Ascending aorta (tissue), 2 donors: ENCODE data around the gene TERB2. TPM values are rescaled to one million over a fixed set of nuclear protein-coding genes. Genes with fewer than 3 reads are reported as not detected.
"Not testable (repeated sequence)": the region's sequence is repeated elsewhere in the genome, so short reads cannot be mapped to it uniquely, and the experiment has no call there.

Experiments
- DNase-seq, 2 donors: peaks; one replicate each; pipeline ENCODE4 v3.0.0-alpha.2; 2019; ENCODE audit warnings: low spot score in 2 of 2
- H3K27ac ChIP-seq, 2 donors: fragments of 200-600 bp; sonication (generic); one replicate each; pipeline ENCODE4 v1.5.1; 2016 to 2017; ENCODE audit warnings: mild to moderate bottlenecking in 1 of 2
- H3K27me3 ChIP-seq: fragments of 200-600 bp; sonication (generic); one replicate; pipeline ENCODE4 v1.5.1; 2017
- H3K36me3 ChIP-seq, 2 donors: fragments of 200-600 bp; sonication (generic); one replicate each; pipeline ENCODE4 v1.5.1; 2016
- H3K4me1 ChIP-seq, 2 donors: fragments of 200-600 bp; sonication (generic); one replicate each; pipeline ENCODE4 v1.5.1; 2016 to 2017; ENCODE audit warnings: mild to moderate bottlenecking in 1 of 2
- H3K4me3 ChIP-seq, 2 donors: fragments of 200-600 bp; sonication (generic); one replicate each; pipeline ENCODE4 v1.5.1; 2016 to 2017; ENCODE audit warnings: mild to moderate bottlenecking in 1 of 2
- H3K9me3 ChIP-seq, 2 donors: fragments of 200-600 bp; sonication (generic); one replicate each; pipeline ENCODE4 v1.5.1; 2016
- CTCF ChIP-seq, 3 experiments: fragments of 200-600 bp in 2 of 3; fragments of 450-650 bp in 1 of 3; sonication (generic) in 2 of 3; IDR thresholded peaks; one replicate each; pipeline ENCODE4 v1.5.1; 2016 to 2019; ENCODE audit warnings: antibody characterized with exemption in 3 of 3, mild to moderate bottlenecking in 1 of 3, moderate library complexity in 1 of 3
- intact Hi-C: fragments of 100-400 bp; cut with DNase I; formaldehyde crosslinking; loops from one replicate; pipeline ENCODE4 v1.15.1; 2023
- total RNA-seq: library from RNA; depleted of rRNA; stranded (reverse); fragments of >200 nt; gene quantifications from one replicate; pipeline ENCODE4 v1.1.0, GENCODE V29; 2016

TERB2 gene
- total RNA-seq, 1 donor from 2014 or later, result not detected

DNA sequence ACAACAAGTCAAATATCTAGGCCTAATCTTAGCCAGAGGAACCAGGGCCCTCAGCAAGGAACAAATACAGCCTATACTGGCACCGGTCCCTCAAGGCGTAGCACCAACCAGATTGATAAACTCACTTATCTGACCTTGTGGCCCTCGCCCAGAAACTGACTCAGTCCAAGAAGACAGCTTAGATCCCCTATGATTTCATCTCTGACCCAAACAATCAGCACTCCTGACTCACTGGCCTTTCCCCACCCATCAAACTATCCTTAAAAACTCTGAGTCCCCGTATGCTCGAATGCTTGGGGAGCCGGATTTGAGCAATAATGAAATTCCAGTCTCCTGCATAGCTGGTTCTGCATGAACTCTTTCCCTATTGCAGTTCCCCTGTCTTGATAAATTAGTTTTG is 64.9 kb downstream of the TERB2 start:
- no peak for TF ChIP-seq CTCF (IDR thresholded peaks at IDR 0.05)
- no peaks in the 10 kb centered on the region for H3K9me3 ChIP-seq
- intact Hi-C loops, result no loop called here
- no peak overlapping the region for H3K4me3 ChIP-seq
- no peaks in the 10 kb centered on the region for H3K27me3 ChIP-seq
- no peak for DNase-seq
- H3K27ac ChIP-seq, result no peak overlapping the region
- H3K36me3 ChIP-seq, result no peaks in the 10 kb centered on the region
- peaks cover 0 to 12% of the 10 kb centered on the region in 2 donors for H3K4me1 ChIP-seq

DNA sequence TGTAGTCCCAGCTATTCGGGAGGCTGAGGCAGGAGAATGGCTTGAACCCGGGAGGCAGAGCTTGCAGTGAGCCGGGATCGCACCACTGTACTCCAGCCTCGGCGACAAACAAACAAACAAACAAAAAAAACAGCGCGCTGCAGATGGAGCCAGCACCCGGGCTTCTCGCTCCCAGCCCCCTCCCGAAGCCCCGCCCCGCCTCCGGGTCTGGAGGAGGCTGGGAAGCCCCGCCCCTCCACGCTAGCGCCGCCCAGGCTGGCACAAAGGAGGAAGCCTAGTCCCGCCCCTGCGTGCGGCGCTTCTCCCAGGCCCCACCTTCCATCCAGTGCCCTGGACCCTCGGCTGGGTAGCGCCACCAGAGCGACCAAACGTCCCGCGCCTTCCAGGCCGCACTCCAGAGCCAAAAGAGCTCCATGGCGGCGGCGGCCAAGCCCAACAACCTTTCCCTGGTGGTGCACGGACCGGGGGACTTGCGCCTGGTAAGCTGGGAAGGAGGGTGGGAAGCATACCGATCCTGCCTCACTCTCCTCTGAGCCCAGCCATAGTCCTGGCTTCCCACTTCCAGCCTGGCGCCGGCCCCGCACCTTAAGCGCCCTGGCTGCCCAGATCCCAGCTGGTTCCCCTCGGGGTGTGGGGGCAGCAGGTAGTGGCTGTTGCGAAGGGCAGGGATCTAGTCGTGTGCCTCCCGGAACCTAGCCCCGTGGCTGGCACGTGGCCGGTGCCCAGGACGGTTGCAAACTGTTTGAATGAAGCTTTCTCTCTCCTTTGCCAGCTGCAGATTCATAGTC is 66.6 kb downstream of the TERB2 start, which contains the start of gene SORD:
Gene SORD (plus strand): TSS at position 325 of the 788 bp plus-strand sequence. CDS start 89 bp downstream, at position 414.
- no peak for TF ChIP-seq CTCF (IDR thresholded peaks at IDR 0.05)
- Histone ChIP-seq H3K9me3 (no peaks in the 10 kb centered on the region), H3K27me3 (no peaks in the 10 kb centered on the region), H3K4me3 (peak within 1 kb of the TSS; percentile 72 to 73), H3K27ac (peak within 1 kb of the TSS; percentile 68 to 80), H3K4me1 (peaks cover 0 to 12% of the 10 kb centered on the region in 2 donors), H3K36me3 (no peaks in the 10 kb centered on the region)
- DNase-seq, result peak; percentile 71 to 93
- intact Hi-C loops, result no loop called here

- intact Hi-C loops, result no loop called here
- TF ChIP-seq CTCF (IDR thresholded peaks at IDR 0.05), result no peak
- Histone ChIP-seq H3K4me1 (peaks cover 0 to 12% of the 10 kb centered on the region in 2 donors), H3K4me3 (peak overlapping the region; percentile 72 to 73), H3K27me3 (no peaks in the 10 kb centered on the region), H3K27ac (peak overlapping the region; percentile 68 to 80), H3K36me3 (no peaks in the 10 kb centered on the region), H3K9me3 (no peaks in the 10 kb centered on the region)
- DNase-seq, result no peak
Observed at GRCh38 chr15:45023659-45024225, 67.3 kb downstream of the TERB2 start.

DNA sequence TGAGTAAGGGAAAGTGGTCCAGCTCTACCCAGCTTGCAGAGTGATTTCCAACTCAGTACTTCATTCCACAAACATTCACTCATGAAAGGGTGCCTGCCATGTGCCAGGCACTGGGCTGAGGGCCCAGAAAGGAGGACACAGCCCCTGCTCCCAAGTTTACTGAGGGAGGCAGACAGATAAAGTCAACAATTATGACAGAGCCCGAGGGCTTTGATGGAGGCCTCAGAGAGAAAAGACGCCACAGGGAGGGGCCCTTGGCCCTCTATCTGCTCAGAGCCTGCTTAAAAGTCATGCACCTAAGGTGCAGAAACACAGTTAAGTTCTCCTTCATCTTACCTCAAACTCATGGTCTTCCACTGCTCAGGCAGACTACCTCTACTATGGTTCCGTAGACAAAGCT is 68.2 kb downstream of the TERB2 start:
- H3K9me3 ChIP-seq, H3K36me3 ChIP-seq, H3K4me3 ChIP-seq, intact Hi-C loops, DNase-seq, H3K27me3 ChIP-seq, H3K27ac ChIP-seq: not testable (repeated sequence)
- peaks cover 0 to 12% of the 10 kb centered on the region in 2 donors for H3K4me1 ChIP-seq

- H3K36me3 ChIP-seq, intact Hi-C loops, H3K27me3 ChIP-seq, H3K27ac ChIP-seq, H3K4me3 ChIP-seq, DNase-seq, H3K9me3 ChIP-seq: not testable (repeated sequence)
- H3K4me1 ChIP-seq, result peaks cover 0 to 12% of the 10 kb centered on the region in 2 donors
Observed at GRCh38 chr15:45025627-45026026, 69.1 kb downstream of the TERB2 start.

DNA sequence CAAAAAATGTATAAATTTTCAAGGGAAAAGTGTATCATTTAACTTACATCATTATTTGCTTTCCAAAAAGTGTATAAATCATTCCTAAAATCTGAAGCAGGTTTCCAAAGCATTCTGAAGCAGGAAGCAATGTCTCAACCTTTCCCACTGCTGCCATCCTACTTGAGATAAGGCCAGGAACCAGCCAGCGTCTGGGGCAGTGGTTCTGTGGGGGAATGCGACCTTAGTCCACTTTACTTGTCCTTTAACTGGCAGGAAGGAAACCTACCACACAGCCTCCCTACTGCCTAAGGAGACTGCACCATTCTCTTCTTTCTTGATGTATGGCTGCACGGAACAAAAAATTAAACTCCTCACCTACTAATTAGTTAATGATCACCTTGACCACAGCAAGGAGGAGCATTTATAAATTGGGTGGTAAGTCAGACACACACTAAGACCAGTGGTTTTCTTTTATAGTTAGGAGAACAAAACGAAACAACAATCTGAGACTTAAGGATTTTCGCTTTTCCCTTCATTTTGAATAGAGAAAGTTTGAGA is 70.2 kb downstream of the TERB2 start:
- intact Hi-C loops, result no loop called here
- no peak overlapping the region for H3K4me3 ChIP-seq
- H3K9me3 ChIP-seq, result no peaks in the 10 kb centered on the region
- no peaks in the 10 kb centered on the region for H3K27me3 ChIP-seq
- TF ChIP-seq CTCF (IDR thresholded peaks at IDR 0.05), result no peak
- H3K4me1 ChIP-seq, result peaks cover 0 to 12% of the 10 kb centered on the region in 2 donors
- DNase-seq, result no peak
- H3K36me3 ChIP-seq, result no peaks in the 10 kb centered on the region
- H3K27ac ChIP-seq, result no peak overlapping the region
